SK-N-DZ (cell line): ENCODE results near the gene C1orf122. TPM values are rescaled to one million over a fixed set of nuclear protein-coding genes. Genes with fewer than 3 reads are reported as not detected.
A peak's percentile ranks its signal among the peaks of the same experiment; 100 is the strongest.
"Not testable (repeated sequence)": the region's sequence is repeated elsewhere in the genome, so short reads cannot be mapped to it uniquely, and the experiment has no call there.

ENCODE experiments used
- DNase-seq: peaks from one replicate; pipeline ENCODE4 v3.0.0-alpha.2; 2015; ENCODE audit warnings: low spot score
- polyA plus RNA-seq, 2 experiments: library from polyadenylated mRNA; depleted of rRNA; stranded (reverse); fragments of >200 nt; gene quantifications; 2 replicates each; pipeline ENCODE4 v1.2.3, GENCODE V29; 2014

C1orf122 gene
- polyA plus RNA-seq (2014; cell fraction: cytosol; rRNA removed): 43.8 and 54.8 TPM in 2 replicates
- 65.2 and 231 TPM in 2 replicates for polyA plus RNA-seq (2014; cell fraction: nucleus; rRNA removed)

DNA sequence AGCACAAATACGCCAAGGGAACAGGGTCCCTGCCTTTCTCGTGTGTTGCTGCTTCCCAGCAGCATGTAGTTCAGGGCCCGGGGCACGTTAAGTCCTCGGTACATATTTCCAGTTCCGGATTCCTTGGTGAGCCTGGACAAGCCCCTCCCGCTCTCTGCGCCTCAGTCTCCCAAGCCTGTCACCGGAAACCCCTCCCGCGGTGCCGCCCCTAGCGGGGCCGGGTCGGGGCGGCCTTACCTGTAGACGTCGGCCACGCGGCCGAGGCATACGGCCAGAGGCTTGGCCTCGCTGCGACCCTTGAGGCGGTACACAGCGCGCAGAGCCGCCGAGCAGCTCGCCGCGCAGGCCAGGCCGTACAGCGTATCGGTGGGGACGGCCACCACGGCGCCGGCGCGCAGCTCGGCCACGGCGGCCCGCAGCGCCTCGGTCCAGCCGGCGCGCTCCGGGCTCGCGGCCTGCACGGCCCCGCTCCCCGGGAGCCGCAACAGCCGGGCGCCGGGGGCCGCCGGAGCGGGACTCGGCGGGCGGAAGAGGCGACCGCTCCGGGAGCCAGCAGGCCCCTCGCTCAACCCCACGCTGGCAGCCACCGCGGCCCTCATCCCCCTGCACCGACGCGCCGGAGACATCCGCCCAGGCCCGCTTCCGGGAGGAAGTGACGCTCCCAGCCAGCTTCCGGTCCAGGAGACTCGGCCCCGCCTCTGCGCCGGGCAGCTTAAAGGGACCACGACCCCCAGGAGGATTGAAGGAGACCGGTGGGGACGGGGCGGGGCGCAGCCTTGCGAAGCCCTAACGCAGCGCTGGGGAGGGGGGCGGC lies at the start of gene C1orf122, which contains the start of gene YRDC:
C1orf122 (plus strand) TSS at position 236 of the 814 bp plus-strand sequence. CDS start 615 bp downstream, outside the sequence.
YRDC (minus strand) TSS at position 654 of the 814 bp plus-strand sequence; CDS start at position 626, 28 bp downstream.
- peak; percentile 91 for DNase-seq

DNA sequence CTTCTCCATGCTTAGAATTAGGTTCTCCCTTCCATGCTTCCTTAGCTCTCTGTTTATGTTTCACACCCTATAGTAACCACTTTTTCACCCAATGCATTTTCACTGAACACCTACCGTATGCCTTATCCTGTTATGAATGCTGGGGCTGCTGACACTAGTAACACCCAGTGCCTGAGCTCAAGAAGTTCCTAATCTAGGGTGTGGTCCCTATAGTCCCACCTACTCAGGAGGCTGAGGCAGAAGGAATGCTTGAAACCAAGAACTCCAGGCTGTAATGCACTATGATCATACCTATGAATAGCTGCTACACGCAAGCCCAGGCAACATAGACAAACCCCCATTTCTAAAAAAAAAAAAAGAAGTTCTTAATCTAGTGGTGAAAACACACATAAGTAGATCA lies 48.1 kb upstream of the C1orf122 start:
- no peak for DNase-seq

DNA sequence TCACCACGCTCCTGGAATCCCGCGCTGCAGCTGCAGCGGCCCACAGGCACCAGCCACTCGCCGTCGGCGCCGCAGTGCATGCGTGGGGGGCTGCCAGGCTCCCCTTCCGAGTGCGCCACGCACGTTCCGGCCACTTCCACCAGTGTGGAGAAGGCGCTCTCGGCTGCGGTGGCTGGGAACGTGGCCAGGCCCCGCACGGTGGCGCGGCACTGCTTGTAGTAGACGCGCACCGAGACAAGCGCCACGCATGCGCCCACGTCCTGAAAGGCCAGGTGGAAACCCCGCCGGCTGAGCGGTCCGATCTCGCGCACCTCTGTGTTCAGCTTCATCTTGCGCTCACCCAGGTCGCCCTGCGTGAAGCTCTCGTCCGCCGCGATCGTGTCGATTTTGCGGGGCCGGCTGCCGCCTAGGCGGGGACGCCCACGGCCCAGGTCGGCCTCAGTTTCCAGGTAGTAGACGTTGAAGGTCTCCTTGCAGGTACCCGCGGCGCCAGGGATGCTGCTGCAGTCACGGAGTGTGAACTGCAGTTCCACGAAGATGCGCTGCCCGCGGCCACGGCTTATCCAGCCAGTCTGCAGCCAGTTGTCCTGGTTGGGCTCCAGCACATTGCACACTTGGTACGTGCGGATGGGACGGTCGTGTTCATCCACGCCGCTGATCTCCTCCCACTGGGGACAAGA lies 46.0 kb upstream of the C1orf122 start:
- no peak for DNase-seq

DNA sequence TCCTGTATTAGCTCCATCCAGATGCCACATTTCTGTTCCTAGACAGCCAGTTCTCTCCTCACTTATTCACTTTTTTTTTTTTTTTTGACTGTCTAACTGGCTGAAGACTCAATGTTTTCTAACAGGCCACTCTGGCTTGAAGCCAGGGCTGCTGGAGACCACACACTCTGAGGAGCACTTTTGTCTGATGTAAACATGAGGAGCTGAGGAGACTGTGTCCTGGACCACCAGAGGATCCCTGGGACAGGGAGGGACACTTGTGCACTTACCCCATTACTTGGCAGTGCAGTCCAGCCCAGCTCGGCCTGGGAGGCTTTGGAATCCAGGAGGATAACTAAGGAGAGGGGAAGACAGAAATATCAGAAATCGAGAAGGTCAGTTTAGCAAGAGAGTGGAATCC lies 45.1 kb upstream of the C1orf122 start:
- DNase-seq: no peak

DNA sequence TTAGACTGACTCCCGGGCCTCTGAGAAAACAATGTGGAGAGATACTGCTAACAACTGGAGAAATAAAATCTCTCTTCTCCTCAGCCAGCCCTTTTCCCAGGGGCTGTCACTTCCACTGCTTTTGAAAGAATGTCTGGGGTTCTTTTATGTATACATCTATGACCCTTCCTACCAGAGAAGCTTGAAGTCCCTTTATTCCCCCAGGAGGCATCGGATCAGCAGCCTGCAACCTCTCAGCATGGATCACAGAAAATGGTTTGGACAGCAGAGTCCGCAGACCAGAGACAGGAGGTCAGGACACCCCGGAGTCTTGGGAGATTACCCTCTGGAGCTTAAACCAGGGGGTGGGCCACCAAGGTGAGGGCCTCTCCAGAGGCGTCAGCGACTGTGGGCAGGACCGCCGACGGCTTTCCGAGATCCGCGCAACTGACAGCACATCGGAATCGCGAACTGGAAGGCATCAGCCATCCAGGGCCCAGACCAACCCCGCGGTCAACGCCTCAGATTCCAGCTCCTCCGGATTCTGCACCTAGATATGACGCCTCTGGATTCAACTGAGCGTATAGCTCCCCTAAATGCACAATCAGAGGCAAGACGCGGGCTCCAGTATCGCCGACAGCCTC lies 43.7 kb upstream of the C1orf122 start:
- DNase-seq: peak; percentile 68

DNA sequence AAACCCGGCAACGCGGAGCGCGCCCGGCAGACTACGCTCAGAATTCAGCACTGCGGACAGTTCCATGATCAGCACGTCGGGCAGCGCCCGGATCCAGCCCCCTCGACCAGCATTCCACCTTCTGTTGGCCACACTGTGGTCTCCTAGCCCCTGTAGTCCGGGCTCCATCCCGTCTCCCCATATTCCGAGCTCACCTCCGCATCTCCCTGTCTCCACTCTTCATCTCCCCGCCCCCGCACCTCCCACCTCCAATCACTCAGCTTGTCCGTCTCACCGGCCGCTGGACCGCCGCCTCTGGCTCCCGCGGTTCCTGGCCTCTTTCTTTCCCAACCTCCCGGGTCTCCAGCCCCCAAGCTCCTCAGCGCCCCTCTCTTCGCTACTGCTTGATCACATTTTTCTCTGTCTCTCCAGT lies 43.2 kb upstream of the C1orf122 start:
- DNase-seq: peak; percentile 30

DNA sequence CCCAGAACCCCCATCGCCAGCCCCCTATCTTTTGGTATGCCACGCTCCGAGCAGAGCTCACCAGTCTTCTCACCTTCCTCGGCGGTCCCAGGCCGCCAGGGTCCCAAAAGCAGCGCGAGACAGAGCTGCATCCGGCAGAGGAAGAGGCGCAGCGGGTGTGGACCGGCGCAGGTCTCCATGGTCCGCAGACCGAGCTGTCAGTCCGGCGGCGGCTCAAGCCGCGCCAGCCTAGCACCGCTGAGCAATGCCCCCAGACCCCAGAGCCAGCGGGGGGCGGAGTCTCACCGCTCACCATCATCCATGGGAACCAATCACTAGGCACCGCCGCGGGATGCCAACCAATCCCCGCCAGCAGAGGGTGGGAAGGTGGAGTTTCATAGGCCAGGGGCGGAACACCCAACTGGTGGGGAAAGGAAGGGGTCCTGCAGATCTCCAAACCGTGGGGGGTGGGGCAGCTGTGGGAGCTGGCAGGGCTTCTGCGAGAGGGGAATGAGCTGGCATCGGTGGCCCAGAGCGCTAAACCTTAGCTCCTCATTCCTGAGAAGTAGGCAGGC lies 42.6 kb upstream of the C1orf122 start, which contains the start of gene EPHA10:
EPHA10 (minus strand) TSS at position 233 of the 554 bp plus-strand sequence; CDS start at position 179, 54 bp downstream.
- peak; percentile 90 for DNase-seq

DNA sequence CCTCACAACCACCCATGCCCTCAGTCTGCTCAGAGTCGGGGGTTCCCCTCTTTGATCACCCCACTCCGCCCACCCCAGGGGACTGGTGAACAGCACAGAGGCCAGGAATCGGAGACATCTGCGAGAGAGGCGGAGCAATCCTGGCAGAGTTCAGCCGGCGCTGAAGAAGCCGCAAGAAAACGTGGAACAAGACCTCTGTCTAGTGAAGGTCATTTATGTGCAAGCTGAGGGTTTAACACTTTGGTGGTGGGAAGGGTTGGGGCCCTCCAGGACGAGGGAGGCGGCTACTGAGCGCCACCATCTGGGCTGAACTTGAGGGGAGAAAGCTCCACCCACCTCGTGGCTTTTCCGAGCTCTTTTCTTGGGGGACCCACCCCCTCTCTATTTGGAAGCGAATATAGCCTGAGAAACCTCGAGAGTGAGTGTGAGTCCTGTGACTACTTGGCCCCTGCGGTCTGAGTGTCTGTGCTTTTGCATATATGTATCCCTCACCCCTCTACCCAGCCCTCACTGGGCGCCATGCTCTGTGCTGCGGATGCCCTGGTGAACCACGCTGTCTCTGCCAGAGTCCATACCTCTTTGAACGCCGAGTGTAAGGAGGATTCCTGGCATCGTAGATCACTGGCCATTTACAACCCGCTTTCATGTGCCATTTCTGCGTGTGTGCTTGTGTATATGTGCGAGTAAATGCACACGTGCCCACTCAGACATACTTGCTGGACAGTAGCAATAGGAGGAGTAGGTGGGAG lies 41.5 kb upstream of the C1orf122 start:
- peak; percentile 41 for DNase-seq

DNA sequence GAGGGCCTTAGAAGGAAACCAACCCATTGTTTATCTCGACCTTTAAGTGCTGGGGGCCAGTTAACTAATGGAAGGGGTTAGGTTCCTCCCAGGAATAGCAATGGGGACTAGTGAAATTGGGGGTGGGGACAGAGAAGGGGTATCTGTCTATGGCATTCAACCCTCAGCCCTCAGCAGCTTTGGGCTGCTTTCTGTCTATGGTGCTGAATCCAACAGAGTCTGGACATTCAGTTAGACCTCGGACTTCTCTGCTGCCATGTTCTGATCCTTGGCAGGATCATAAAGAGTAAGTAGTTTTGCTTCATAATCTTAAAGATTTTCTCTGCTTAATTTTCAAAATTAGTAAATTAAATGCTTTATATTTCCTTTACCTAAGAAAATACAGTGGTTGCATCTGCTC lies 40.1 kb upstream of the C1orf122 start:
- DNase-seq: no peak

DNA sequence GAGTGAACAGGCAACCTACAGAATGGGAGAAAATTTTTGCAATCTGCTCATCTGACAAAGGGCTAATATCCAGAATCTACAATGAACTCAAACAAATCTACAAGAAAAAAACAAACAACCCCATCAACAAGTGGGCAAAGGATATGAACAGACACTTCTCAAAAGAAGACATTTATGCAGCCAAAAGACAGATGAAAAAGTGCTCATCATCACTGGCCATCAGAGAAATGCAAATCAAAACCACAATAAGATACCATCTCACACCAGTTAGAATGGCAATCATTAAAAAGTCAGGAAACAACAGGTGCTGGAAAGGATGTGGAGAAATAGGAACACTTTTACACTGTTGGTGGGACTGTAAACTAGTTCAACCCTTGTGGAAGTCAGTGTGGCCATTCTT lies 36.1 kb upstream of the C1orf122 start:
- DNase-seq: not testable (repeated sequence)

DNA sequence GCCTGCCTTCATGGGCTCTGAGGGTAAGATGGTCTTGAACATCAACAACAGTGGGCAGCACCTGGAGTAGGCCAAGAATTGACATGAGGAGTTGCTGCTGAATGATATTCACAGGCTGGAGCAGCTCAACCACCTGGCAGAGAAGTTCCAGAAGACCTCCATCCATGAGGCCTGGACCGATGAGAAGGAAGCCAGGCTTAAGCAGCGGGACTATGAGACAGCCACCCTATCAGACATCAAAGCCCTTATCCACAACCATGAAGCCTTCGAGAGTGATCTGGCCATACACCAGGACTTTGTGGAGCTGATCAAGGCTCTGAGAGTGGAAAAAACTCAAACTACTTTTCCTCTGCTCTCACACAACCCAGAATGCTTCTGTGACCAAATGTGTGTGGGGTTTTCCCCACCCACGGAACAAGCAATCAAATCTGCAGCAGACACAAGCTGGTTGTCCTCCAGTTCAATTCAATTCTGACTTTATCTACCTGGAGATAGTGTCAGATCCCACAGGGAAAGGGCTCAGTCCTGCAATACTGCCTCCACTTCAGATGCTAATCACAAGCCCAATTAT lies 30.6 kb upstream of the C1orf122 start:
- DNase-seq: no peak

DNA sequence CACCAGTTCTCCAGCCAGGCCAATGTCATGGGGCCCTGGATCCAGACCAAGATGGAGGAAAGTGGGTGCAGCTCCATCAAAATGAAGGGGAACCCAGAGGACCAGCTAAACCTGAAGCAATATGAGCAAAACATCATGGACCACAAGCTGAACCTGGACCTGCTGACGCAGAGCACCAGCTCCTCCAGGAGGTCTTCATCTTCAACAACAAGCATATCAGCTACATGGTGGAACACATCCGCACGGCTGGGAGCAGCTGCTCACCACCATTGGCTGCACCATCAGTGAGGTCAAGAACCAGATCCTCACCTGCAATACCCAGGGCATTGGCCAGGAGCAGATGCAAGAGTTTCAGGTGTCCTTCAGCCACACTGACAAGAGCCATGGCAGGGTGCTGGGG lies 28.9 kb upstream of the C1orf122 start:
- DNase-seq: no peak

DNA sequence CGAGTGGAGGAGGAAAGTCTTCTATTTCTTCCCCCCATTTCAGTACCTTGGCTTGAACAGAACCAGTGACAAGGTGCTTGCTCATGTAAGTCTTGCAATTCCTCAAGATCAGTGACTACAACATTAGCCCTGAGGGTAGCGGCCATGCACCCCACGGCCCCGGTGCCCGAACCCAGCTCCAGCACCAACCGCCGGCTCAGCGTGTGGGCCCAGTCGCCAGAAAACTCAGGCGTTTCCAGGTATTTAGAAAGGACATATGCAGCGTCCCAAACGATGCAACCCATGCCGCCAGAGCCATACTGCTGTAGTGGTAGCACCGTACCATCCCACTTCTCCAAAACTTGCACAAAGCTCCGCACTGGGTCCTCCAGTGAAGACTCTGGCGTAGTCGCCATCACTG lies 25.1 kb upstream of the C1orf122 start:
- DNase-seq: no peak

DNA sequence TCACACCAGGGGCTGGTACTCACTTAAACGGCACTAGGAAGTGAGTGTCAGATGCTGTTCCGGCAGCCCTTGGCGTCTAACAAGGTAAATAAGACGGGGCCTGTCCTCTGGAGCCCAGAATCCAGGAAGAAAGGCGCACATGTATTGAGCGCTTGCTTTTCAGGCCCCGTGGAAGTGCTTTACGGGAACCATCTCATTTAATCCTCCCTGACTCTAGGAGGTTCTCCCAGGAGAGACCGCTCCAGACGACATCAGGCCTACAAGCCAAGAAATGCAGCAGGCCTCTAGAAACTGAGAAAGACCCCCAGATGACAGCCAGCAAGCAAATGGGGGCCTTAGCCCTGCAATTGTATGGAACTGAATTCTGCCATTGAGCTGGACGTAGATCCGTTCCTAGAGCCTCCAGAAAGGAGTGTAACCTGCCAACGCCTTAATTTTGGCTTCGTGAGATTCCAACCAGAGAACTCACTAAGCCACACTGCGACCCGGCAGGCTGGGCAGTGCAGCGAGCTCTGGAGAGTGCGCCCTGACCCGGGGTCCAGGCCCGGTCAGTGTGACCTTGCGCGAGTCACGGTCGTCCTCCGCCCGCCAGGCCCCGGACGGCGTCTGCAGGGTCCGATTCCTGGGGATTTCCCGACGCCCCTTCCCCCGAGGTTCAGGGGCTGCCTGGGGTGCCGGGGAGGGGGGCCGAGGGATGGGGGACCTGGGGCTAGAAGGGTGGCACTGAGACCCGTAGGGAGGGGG lies 14.5 kb upstream of the C1orf122 start:
- no peak for DNase-seq

DNA sequence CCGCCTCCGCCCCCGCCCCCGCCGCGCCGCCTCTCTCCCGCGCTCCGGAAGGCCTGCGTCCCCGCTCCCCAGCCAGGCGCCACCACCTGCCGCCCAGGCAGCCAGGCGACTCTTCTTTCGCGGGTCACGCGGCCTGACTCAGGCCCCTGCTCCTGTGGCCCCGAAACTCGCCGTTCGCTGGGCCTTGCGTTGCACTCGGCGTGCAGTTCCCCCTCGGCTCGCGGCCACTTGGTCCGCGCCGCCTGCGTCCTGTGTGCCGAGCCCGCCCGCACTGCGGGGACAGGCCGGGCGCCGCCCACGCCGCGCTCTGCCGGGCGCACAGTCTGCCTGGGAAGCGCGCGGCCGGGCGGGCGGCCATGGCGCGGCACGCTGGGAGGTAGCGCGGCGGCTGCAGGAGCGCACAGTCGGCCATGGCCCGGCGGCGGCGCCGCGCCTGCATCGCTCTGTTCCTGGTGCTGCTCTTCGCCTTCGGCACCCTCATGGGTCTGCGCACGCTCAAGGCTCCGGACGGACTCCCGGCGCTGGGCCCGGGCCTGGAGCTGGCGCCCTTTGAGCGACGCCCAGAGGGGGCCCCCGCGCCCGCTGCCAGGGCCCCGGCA lies 13.7 kb upstream of the C1orf122 start, which contains the start of gene MANEAL:
MANEAL (plus strand) TSS at position 75 of the 599 bp plus-strand sequence; CDS start at position 411, 336 bp downstream.
- peak; percentile 59 for DNase-seq

DNA sequence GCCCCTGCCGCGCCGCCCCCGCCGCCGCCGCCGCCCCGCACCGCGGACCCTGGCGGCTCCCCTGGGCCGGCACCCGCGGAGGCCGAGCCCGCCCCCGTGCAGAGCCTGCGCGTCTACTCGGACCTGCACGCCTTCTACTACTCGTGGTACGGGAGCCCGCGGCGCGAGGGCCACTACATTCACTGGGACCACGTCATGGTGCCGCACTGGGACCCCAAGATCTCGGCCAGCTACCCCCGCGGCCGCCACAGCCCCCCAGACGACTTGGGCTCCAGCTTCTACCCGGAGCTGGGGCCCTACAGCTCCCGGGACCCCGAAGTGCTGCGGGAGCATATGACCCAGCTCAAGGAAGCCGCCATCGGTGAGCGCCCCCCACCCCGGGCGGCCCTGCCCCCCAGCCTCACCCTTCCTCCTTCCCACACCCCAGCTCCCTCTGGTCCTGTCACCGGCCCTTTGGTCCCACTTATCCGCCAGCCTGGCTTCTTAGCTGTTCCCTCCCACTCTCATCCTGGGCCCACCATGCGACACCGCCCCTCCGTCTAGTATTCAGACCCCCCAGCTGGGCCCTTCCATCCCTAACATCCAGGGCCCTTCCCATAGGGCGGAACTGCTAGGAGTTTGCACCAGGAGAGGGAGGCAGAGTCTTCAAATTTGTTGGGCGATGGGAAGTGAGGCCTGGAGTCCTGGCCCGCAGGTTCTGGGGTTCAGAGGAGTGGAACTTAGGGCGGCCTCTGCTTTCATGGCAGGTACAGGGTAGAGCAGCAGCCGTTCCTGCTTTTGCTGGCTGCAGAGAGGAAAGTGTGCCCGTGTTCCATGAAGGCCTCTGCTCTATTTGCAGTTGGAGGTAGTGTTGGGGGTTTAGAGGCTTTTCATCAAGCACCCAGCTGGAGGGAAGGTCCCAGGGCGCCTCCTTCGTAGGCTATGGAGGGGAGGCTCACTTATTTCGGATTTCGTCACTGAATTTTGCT lies 12.9 kb upstream of the C1orf122 start:
- peak; percentile 24 for DNase-seq

DNA sequence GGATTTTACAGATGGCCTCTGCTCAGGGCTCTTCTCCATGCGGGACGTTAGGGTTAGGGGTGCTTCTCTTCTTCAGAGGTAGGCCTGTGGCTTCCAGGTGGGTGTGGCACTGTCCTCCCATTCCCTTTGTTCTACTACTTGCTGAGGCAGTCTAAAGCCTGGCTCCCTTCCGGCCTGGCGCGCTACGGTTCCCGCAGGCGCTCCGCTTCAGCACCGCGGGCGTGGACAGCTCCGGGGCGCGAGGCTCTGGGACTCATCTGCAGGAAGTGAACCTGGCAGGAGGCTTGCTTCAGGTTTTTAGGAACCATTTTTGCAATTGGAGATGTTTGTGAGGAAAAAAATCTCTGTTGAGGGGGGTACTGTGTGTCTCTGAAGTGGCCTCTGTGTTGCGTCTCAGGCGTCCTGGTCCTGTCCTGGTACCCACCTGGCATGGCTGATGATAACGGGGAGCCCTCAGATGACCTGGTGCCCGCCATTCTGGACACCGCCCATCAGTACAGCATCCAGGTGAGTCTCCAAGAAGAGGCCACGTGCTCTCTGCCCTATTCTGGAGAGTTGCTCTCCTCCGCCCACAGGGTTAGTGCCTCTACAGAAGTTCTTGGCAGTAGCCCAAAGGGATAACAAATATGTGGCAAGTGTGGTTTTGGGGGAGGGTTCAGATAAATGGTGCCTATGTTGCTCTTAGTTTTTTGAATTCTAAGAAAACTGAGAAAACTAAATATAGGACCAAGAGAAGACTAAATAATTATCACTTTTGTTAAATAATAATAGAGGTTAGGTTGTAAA lies 12.1 kb upstream of the C1orf122 start:
- DNase-seq: peak; percentile 27
